GM12878 (cell line): Measurements from ENCODE around the gene LKAAEAR1.

ENCODE experiments used
- CTCF ChIP-seq, 3 experiments: IDR thresholded peaks in 2 of 3; conservative IDR thresholded peaks in 1 of 3; 2 replicates each; pipeline ENCODE4 v1.5.1; 2011; ENCODE audit warnings: low read depth in 3 of 3, low read length in 3 of 3, mild to moderate bottlenecking in 3 of 3, control low read depth in 2 of 3, moderate library complexity in 2 of 3, inconsistent platforms in 1 of 3, mixed read lengths in 1 of 3; ENCODE audit not compliant: control insufficient read depth in 2 of 3, insufficient read depth in 1 of 3; ENCODE audit errors: extremely low read depth in 1 of 3
- EP300 ChIP-seq, 2 experiments: fragments of 150-350 bp in 1 of 2; IDR thresholded peaks; 2 replicates each; pipeline ENCODE4 v1.6.1; 2011 to 2012; ENCODE audit warnings: low read depth in 2 of 2, low read length in 2 of 2, borderline replicate concordance in 1 of 2, improper control_type of control experiment in 1 of 2, inconsistent platforms in 1 of 2; ENCODE audit not compliant: control insufficient read depth in 1 of 2
- EZH2 ChIP-seq: IDR thresholded peaks from 2 replicates; pipeline ENCODE4 v1.6.1; 2012; ENCODE audit warnings: low read depth, mild to moderate bottlenecking, control low read depth, inconsistent platforms, low read length, borderline replicate concordance; ENCODE audit not compliant: control insufficient read depth
- HDAC2 ChIP-seq: fragments of 200-600 bp; sonication (generic); IDR thresholded peaks from 2 replicates; pipeline ENCODE4 v1.6.1; 2017
- HDAC6 ChIP-seq: fragments of 200-600 bp; sonication (generic); IDR thresholded peaks from one replicate; pipeline ENCODE4 v1.8.0; 2017; ENCODE audit warnings: antibody characterized with exemption; ENCODE audit not compliant: unreplicated experiment
- JUND ChIP-seq: IDR thresholded peaks from 2 replicates; pipeline ENCODE4 v1.6.1; 2012; ENCODE audit warnings: low read depth, mild to moderate bottlenecking, low read length, improper control_type of control experiment, moderate library complexity
- NFIC ChIP-seq: IDR thresholded peaks from 2 replicates; pipeline ENCODE4 v1.6.1; 2012; ENCODE audit warnings: low read depth, mild to moderate bottlenecking, inconsistent platforms, low read length, moderate library complexity
- POLR2AphosphoS5 ChIP-seq: IDR thresholded peaks from 2 replicates; pipeline ENCODE4 v1.6.1; 2011; ENCODE audit warnings: mild to moderate bottlenecking, low read length, inconsistent platforms
- RAD21 ChIP-seq: IDR thresholded peaks from 2 replicates; pipeline ENCODE4 v1.6.1; 2011; ENCODE audit warnings: mild to moderate bottlenecking, low read depth, low read length, moderate library complexity; ENCODE audit not compliant: insufficient read depth
- SIN3A ChIP-seq: IDR thresholded peaks from 2 replicates; pipeline ENCODE4 v1.6.1; 2012; ENCODE audit warnings: low read depth, low read length, improper control_type of control experiment
- SP1 ChIP-seq: IDR thresholded peaks from one replicate; pipeline ENCODE4 v1.6.1; 2011; ENCODE audit warnings: low read depth, low read length
- TAF1 ChIP-seq: IDR thresholded peaks from 2 replicates; pipeline ENCODE4 v1.6.1; 2011; ENCODE audit warnings: mild to moderate bottlenecking, low read depth, low read length, borderline replicate concordance
- YY1 ChIP-seq: IDR thresholded peaks from 2 replicates; pipeline ENCODE4 v1.6.1; 2011; ENCODE audit warnings: low read depth, mild to moderate bottlenecking, low read length
- TF ChIP-seq, protein P1 (sequence below): fragments of 450-650 bp; IDR thresholded peaks from 2 replicates; pipeline ENCODE4 v1.6.1; 2017; ENCODE audit warnings: mild to moderate bottlenecking, moderate library complexity

GRCh38 chr20:64043768-64044167, 40.4 kb downstream of the LKAAEAR1 start:
- TF ChIP-seq CTCF (IDR thresholded peaks at IDR 0.05 in 2 of 3, conservative IDR thresholded peaks at IDR 0.05 in 1 of 3; ENCODE audit: control insufficient read depth in 2 of 3, extremely low read depth in 1 of 3, insufficient read depth in 1 of 3, low read depth in 3 of 3, low read length in 3 of 3) (no peak), SP1 (no peak), YY1 (no peak), POLR2AphosphoS5 (no peak), RAD21 (no peak), JUND (no peak), EP300 (IDR thresholded peaks at IDR 0.05; ENCODE audit: borderline replicate concordance in 1 of 2, control insufficient read depth in 1 of 2, low read depth in 2 of 2, low read length in 2 of 2) (no peak), HDAC6 (no peak), TAF1 (no peak), HDAC2 (no peak), SIN3A (no peak), NFIC (no peak), EZH2 (no peak)
- TF ChIP-seq, protein P1, sequence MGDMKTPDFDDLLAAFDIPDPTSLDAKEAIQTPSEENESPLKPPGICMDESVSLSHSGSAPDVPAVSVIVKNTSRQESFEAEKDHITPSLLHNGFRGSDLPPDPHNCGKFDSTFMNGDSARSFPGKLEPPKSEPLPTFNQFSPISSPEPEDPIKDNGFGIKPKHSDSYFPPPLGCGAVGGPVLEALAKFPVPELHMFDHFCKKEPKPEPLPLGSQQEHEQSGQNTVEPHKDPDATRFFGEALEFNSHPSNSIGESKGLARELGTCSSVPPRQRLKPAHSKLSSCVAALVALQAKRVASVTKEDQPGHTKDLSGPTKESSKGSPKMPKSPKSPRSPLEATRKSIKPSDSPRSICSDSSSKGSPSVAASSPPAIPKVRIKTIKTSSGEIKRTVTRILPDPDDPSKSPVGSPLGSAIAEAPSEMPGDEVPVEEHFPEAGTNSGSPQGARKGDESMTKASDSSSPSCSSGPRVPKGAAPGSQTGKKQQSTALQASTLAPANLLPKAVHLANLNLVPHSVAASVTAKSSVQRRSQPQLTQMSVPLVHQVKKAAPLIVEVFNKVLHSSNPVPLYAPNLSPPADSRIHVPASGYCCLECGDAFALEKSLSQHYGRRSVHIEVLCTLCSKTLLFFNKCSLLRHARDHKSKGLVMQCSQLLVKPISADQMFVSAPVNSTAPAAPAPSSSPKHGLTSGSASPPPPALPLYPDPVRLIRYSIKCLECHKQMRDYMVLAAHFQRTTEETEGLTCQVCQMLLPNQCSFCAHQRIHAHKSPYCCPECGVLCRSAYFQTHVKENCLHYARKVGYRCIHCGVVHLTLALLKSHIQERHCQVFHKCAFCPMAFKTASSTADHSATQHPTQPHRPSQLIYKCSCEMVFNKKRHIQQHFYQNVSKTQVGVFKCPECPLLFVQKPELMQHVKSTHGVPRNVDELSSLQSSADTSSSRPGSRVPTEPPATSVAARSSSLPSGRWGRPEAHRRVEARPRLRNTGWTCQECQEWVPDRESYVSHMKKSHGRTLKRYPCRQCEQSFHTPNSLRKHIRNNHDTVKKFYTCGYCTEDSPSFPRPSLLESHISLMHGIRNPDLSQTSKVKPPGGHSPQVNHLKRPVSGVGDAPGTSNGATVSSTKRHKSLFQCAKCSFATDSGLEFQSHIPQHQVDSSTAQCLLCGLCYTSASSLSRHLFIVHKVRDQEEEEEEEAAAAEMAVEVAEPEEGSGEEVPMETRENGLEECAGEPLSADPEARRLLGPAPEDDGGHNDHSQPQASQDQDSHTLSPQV, result no peak
